Vagina (tissue), 2 donors: Measurements from ENCODE around the gene PRPF19. TPM values are rescaled to one million over a fixed set of nuclear protein-coding genes. Genes with fewer than 3 reads are reported as not detected.

ENCODE experiments used
- DNase-seq, 2 donors: peaks; one replicate each; pipeline ENCODE4 v3.0.0-alpha.2; 2017; ENCODE audit errors: extremely low spot score in 2 of 2
- H3K27ac ChIP-seq: fragments of 200-600 bp; sonication (generic); one replicate; pipeline ENCODE4 v1.5.1; 2019
- H3K27me3 ChIP-seq: fragments of 200-600 bp; sonication (generic); one replicate; pipeline ENCODE4 v1.5.1; 2019
- H3K36me3 ChIP-seq, 2 donors: fragments of 200-600 bp; sonication (generic); one replicate each; pipeline ENCODE4 v1.5.1; 2017 to 2019
- H3K4me1 ChIP-seq: fragments of 200-600 bp; sonication (generic); one replicate; pipeline ENCODE4 v1.5.1; 2019
- H3K4me3 ChIP-seq, 2 donors: fragments of 200-600 bp; sonication (generic); 1 replicate in 1 of 2; 2 replicates in 1 of 2; pipeline ENCODE4 v1.5.1; 2016 to 2019
- H3K9me3 ChIP-seq: fragments of 200-600 bp; sonication (generic); one replicate; pipeline ENCODE4 v1.5.1; 2019
- POLR2A ChIP-seq, 2 donors: fragments of 450-650 bp; IDR thresholded peaks; one replicate each; pipeline ENCODE4 v1.6.1; 2017; ENCODE audit warnings: antibody characterized with exemption in 2 of 2, mild to moderate bottlenecking in 2 of 2, moderate library complexity in 2 of 2
- POLR2AphosphoS5 ChIP-seq, 2 donors: sonication (generic); formaldehyde crosslinking; IDR thresholded peaks; one replicate each; pipeline ENCODE4 v1.9.0; 2017; ENCODE audit warnings: antibody characterized with exemption in 2 of 2, mild to moderate bottlenecking in 2 of 2, low read depth in 1 of 2; ENCODE audit not compliant: insufficient read depth in 1 of 2
- intact Hi-C: fragments of 100-400 bp; cut with DNase I; formaldehyde crosslinking; loops from one replicate; pipeline ENCODE4 v1.15.1; 2023
- total RNA-seq: library from RNA; depleted of rRNA; stranded (reverse); fragments of >200 nt; gene quantifications from one replicate; pipeline ENCODE4 v1.2.3, GENCODE V29; 2016
- TF ChIP-seq, protein P1 (sequence below), 3 experiments: fragments of 450-650 bp in 2 of 3; fragments of 200-600 bp in 1 of 3; sonication (generic) in 1 of 3; IDR thresholded peaks; one replicate each; pipeline ENCODE4 v1.5.1; 2017 to 2019; ENCODE audit warnings: antibody characterized with exemption in 3 of 3, mild to moderate bottlenecking in 2 of 3, moderate library complexity in 2 of 3

Gene PRPF19
- total RNA-seq, 1 donor from 2014 or later, result 54.0 TPM

- H3K4me3 ChIP-seq, result no peak overlapping the region
- H3K36me3 ChIP-seq, result peaks cover 0 to 33% of the 10 kb centered on the region in 2 donors
- TF ChIP-seq POLR2AphosphoS5 (IDR thresholded peaks at IDR 0.05; ENCODE audit: insufficient read depth in 1 of 2, low read depth in 1 of 2) (no peak), POLR2A (IDR thresholded peaks at IDR 0.05) (no peak)
- TF ChIP-seq, protein P1, sequence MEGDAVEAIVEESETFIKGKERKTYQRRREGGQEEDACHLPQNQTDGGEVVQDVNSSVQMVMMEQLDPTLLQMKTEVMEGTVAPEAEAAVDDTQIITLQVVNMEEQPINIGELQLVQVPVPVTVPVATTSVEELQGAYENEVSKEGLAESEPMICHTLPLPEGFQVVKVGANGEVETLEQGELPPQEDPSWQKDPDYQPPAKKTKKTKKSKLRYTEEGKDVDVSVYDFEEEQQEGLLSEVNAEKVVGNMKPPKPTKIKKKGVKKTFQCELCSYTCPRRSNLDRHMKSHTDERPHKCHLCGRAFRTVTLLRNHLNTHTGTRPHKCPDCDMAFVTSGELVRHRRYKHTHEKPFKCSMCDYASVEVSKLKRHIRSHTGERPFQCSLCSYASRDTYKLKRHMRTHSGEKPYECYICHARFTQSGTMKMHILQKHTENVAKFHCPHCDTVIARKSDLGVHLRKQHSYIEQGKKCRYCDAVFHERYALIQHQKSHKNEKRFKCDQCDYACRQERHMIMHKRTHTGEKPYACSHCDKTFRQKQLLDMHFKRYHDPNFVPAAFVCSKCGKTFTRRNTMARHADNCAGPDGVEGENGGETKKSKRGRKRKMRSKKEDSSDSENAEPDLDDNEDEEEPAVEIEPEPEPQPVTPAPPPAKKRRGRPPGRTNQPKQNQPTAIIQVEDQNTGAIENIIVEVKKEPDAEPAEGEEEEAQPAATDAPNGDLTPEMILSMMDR (IDR thresholded peaks at IDR 0.05), result no peak
- no peaks in the 10 kb centered on the region for H3K27me3 ChIP-seq
- intact Hi-C loops, result no loop called here
- H3K27ac ChIP-seq, result no peak overlapping the region
- peaks cover 51% of the 10 kb centered on the region for H3K4me1 ChIP-seq
- no peak for DNase-seq
- no peaks in the 10 kb centered on the region for H3K9me3 ChIP-seq
Measured at GRCh38 chr11:60918939-60919265, 12.5 kb upstream of the PRPF19 start.

GRCh38 chr11:60918251-60918938, 12.0 kb upstream of the PRPF19 start:
- TF ChIP-seq POLR2A (IDR thresholded peaks at IDR 0.05) (no peak), POLR2AphosphoS5 (IDR thresholded peaks at IDR 0.05; ENCODE audit: insufficient read depth in 1 of 2, low read depth in 1 of 2) (no peak)
- TF ChIP-seq, protein P1 (IDR thresholded peaks at IDR 0.05), result no peak
- Histone ChIP-seq H3K27ac (no peak overlapping the region), H3K4me3 (no peak overlapping the region), H3K4me1 (peaks cover 49% of the 10 kb centered on the region), H3K27me3 (no peaks in the 10 kb centered on the region), H3K36me3 (peaks cover 0 to 33% of the 10 kb centered on the region in 2 donors), H3K9me3 (no peaks in the 10 kb centered on the region)
- DNase-seq, result no peak
- intact Hi-C loops, result no loop called here

GRCh38 chr11:60917267-60917666, 10.9 kb upstream of the PRPF19 start:
- H3K9me3 ChIP-seq, result no peaks in the 10 kb centered on the region
- peaks cover 56% of the 10 kb centered on the region for H3K4me1 ChIP-seq

GRCh38 chr11:60916669-60917206, 10.4 kb upstream of the PRPF19 start:
- H3K4me1 ChIP-seq, result peaks cover 56% of the 10 kb centered on the region
- H3K36me3 ChIP-seq, result peaks cover 0 to 21% of the 10 kb centered on the region in 2 donors
- H3K27me3 ChIP-seq, result no peaks in the 10 kb centered on the region
- DNase-seq, result no peak
- H3K27ac ChIP-seq, result no peak overlapping the region
- no peak for TF ChIP-seq POLR2A (IDR thresholded peaks at IDR 0.05)
- H3K9me3 ChIP-seq, result no peaks in the 10 kb centered on the region
- H3K4me3 ChIP-seq, result no peak overlapping the region
- intact Hi-C loops, result no loop called here

More at GRCh38 chr11:60917267-60917666, 10.9 kb upstream of the PRPF19 start:
- H3K4me3 ChIP-seq, result no peak overlapping the region
- DNase-seq, result no peak
- peaks cover 0 to 26% of the 10 kb centered on the region in 2 donors for H3K36me3 ChIP-seq
- intact Hi-C loops, result no loop called here
- TF ChIP-seq, protein P1 (IDR thresholded peaks at IDR 0.05), result no peak
- TF ChIP-seq POLR2A (IDR thresholded peaks at IDR 0.05) (no peak), POLR2AphosphoS5 (IDR thresholded peaks at IDR 0.05; ENCODE audit: insufficient read depth in 1 of 2, low read depth in 1 of 2) (peak in 1 of 2 donors; percentile 69)
- no peaks in the 10 kb centered on the region for H3K27me3 ChIP-seq
- no peak overlapping the region for H3K27ac ChIP-seq

DNA sequence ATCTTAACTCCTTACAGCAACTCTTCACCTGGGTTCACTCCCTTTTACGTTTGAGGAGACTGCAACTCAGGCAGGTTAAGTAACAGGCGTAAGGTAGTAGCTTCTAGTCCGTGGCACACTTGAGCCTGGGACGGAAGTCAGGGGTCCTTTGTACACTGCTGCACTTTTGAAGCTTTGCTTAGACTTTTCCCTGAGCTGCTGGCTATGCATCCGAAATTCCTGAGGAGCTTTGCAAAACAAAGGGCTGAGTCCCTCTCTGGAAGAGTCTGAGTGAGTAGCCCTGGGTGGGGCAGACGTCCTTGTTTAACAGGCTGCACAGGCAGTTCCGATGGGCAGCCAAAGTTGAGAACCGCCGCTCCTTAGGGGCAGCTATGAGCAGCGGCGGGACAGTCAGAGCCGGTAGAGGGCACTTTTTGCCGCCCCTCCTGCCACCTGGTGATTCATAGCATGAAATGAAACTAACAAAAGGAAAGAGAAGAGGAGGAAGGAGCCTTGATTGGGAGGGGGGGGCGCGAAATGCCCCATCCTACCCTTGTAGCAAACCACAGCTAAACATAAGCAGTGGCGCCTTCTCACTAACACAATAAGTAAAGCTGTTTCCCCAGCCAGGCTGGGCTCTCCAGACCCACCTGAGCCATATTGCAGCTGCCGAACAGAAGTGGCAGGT, 9.0 kb upstream of the PRPF19 start:
- no peak for DNase-seq
- Histone ChIP-seq H3K4me3 (peak overlapping the region; percentile 94 to 96), H3K36me3 (peaks cover 0 to 7% of the 10 kb centered on the region in 2 donors), H3K4me1 (peaks cover 56% of the 10 kb centered on the region), H3K27me3 (no peaks in the 10 kb centered on the region), H3K27ac (peak overlapping the region; percentile 93), H3K9me3 (no peaks in the 10 kb centered on the region)
- intact Hi-C loops, result no loop called here
- peak; percentile 34 to 57 for TF ChIP-seq POLR2AphosphoS5 (IDR thresholded peaks at IDR 0.05; ENCODE audit: insufficient read depth in 1 of 2, low read depth in 1 of 2)
- no peak for TF ChIP-seq POLR2A (IDR thresholded peaks at IDR 0.05)
- TF ChIP-seq, protein P1 (IDR thresholded peaks at IDR 0.05), result peak in 1 of 3 experiments; percentile 13
